ENCODE data around the gene GDPD5.

GDPD5 gene

GRCh38 chr11:75525433-75526191 is at the start of gene GDPD5:
GDPD5 (minus strand) TSS chr11:75525941; CDS start chr11:75477735, 48,206 bp downstream.
- peak; percentile 76 for DNase-seq (ENCODE audit: low read depth)

GRCh38 chr11:75574698-75575602 is 49.2 kb upstream of the GDPD5 start:
- DNase-seq (ENCODE audit: low read depth), result no peak

- no peak for DNase-seq (ENCODE audit: low read depth)
Measured at GRCh38 chr11:75572744-75573143, 47.0 kb upstream of the GDPD5 start.

- DNase-seq (ENCODE audit: low read depth), result no peak
Measured at GRCh38 chr11:75571625-75572024, 45.9 kb upstream of the GDPD5 start.

GRCh38 chr11:75570559-75571139 is 44.9 kb upstream of the GDPD5 start:
- no peak for DNase-seq (ENCODE audit: low read depth)

GRCh38 chr11:75568616-75569219 is 43.0 kb upstream of the GDPD5 start:
- DNase-seq (ENCODE audit: low read depth), result no peak

- DNase-seq (ENCODE audit: low read depth), result no peak
Measured at GRCh38 chr11:75567971-75568370, 42.2 kb upstream of the GDPD5 start.

GRCh38 chr11:75566763-75567279 is 41.1 kb upstream of the GDPD5 start:
- DNase-seq (ENCODE audit: low read depth), result no peak

- DNase-seq (ENCODE audit: low read depth), result no peak
Measured at GRCh38 chr11:75565916-75566762, 40.4 kb upstream of the GDPD5 start.

- DNase-seq (ENCODE audit: low read depth), result no peak
Measured at GRCh38 chr11:75565221-75565814, 39.6 kb upstream of the GDPD5 start.

GRCh38 chr11:75563978-75564552 is 38.3 kb upstream of the GDPD5 start:
- DNase-seq (ENCODE audit: low read depth), result no peak

- no peak for DNase-seq (ENCODE audit: low read depth)
Measured at GRCh38 chr11:75563501-75563977, 37.8 kb upstream of the GDPD5 start.

GRCh38 chr11:75562836-75563484 is 37.2 kb upstream of the GDPD5 start:
- DNase-seq (ENCODE audit: low read depth), result no peak

GRCh38 chr11:75562048-75562835 is 36.5 kb upstream of the GDPD5 start, which contains the start of gene SERPINH1:
SERPINH1 (plus strand) TSS chr11:75562253; CDS start chr11:75566350, 4,097 bp downstream.
- DNase-seq (ENCODE audit: low read depth), result peak; percentile 31

- DNase-seq (ENCODE audit: low read depth), result no peak
Measured at GRCh38 chr11:75561426-75562047, 35.8 kb upstream of the GDPD5 start.

- no peak for DNase-seq (ENCODE audit: low read depth)
Measured at GRCh38 chr11:75560644-75561043, 34.9 kb upstream of the GDPD5 start.

GRCh38 chr11:75558939-75559843 is 33.5 kb upstream of the GDPD5 start:
- no peak for DNase-seq (ENCODE audit: low read depth)
